SH-SY5Y (cell line): ENCODE results near the gene ATXN8OS.

ENCODE experiments used
- GATA2 ChIP-seq: IDR thresholded peaks from 2 replicates; pipeline ENCODE4 v1.6.1; 2011; ENCODE audit warnings: mild to moderate bottlenecking, low read depth, low read length
- GATA3 ChIP-seq: IDR thresholded peaks from 2 replicates; pipeline ENCODE4 v1.6.1; 2011; ENCODE audit warnings: low read depth, mild to moderate bottlenecking, low read length, moderate library complexity

Gene ATXN8OS

GRCh38 chr13:70107498-70108281 lies at the start of gene ATXN8OS:
TSS of gene ATXN8OS (plus strand) at chr13:70107826.
- TF ChIP-seq GATA3, result no peak

DNA sequence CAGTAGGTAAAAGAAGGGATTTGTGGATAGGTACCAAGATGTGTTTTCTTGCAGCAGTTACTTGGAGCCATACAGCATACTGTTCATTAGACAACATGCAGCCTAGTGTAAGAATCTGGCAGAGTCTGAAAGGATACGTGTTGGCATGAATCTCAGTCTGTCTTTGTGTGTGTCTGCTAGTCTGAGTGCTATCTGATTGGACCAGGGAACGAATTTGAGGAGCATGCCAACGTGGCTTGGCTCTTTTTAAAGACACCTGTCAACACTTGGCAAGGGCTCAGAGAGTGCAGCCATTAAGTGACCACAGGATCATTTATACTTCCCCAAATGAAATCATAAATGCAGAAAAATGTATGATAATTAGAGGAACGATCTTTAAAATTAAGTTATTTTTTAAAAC lies 27.6 kb upstream of the ATXN8OS start:
- TF ChIP-seq GATA3, result no peak
- no peak for TF ChIP-seq GATA2

DNA sequence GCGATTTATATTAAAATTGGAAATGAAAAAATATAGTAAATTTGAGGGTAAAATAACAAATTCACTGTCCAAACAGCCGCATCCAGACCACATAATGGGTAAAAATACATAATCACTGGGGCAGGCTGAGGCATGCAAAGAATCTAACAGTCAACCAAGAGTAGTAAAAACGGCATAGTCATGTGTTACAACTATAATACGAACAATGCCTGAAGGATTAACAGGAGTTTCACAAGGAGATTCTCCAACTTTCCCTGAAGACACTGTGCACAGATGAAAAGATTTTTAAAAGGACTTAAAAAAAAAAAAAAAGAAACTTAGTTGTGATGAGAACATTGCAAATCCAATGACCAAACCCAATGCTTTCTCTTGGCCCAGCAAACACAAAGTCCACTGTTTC lies 20.4 kb upstream of the ATXN8OS start:
- TF ChIP-seq GATA3 (no peak), GATA2 (no peak)

- TF ChIP-seq GATA3, result no peak
- no peak for TF ChIP-seq GATA2
Measured at GRCh38 chr13:70088926-70089325, 18.7 kb upstream of the ATXN8OS start.

- no peak for TF ChIP-seq GATA3
- no peak for TF ChIP-seq GATA2
Measured at GRCh38 chr13:70090036-70090723, 17.4 kb upstream of the ATXN8OS start.

- TF ChIP-seq GATA2 (no peak), GATA3 (no peak)
Measured at GRCh38 chr13:70098669-70099068, 9.0 kb upstream of the ATXN8OS start.

DNA sequence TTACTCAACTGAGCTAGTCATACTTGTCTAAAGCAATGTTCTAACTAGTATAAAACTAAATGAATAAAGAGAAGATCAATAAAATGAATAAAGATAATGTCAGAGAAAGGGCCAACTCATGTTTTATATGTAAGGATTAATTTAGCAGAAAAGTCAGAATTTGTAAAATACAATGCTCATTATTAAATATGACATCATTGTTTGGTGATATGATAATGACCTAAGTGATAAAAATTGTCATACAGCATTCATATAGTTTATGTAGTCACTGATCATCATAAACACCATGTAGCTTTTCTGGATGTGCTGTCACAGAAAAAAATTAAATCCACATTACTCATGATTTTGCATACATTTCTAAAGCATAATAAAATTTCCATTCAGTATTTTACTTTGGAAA lies 3.1 kb upstream of the ATXN8OS start:
- TF ChIP-seq GATA3 (no peak), GATA2 (no peak)

GRCh38 chr13:70107125-70107497 lies 515 bp upstream of the ATXN8OS start:
- TF ChIP-seq GATA3, result no peak
- no peak for TF ChIP-seq GATA2

GRCh38 chr13:70108356-70109105 lies 905 bp downstream of the ATXN8OS start, which contains the start of gene KLHL1:
TSS of gene KLHL1 (minus strand) at chr13:70108452. CDS start at chr13:70107699, 753 bp downstream.
- TF ChIP-seq GATA3 (no peak), GATA2 (no peak)

DNA sequence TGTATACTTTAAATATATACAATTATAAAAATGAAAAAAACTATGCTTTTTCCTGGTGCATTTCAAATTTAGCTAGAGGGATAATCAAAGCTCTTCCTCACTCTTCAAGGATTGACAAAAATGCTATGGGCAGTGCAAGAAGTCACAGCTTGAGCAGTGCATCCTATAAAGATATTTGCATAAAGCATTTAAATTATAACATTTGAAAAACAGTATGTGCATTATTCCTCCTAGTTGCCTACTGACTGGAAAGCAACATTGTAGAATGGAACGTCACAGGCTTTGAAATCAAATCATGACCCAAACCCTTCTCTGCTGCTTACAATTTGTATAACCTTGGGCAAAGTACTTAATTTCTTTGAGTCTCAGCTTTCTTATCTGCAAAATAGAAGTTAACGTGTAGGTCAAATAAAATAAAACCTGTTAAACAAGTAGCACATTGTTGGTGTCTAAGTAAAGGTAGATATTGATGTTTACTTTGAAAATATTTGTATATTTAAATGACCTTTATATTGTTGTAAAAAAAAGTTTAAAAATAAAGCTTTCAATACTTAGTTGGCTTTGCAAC lies 9.8 kb downstream of the ATXN8OS start:
- no peak for TF ChIP-seq GATA2
- TF ChIP-seq GATA3, result no peak

- TF ChIP-seq GATA2 (no peak), GATA3 (no peak)
Measured at GRCh38 chr13:70125693-70126092, 18.1 kb downstream of the ATXN8OS start.

DNA sequence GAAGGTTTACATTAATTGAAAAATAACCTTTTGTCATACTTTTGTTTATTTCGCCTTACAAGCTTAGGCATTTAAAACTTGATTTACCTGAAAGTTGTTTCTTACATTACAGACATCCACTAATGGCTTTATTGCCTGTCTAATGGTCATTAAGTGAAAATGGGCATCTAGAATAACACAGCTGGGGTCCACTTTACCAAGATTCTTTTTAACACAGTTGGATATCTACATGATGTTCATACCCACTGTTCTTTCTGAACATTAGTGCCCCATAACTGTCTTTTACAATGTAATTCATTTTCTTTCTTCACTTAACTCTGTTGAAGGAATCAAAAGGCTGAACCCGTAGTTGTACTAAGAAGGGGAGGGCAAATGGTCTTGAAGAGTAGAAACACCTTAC lies 20.5 kb downstream of the ATXN8OS start:
- no peak for TF ChIP-seq GATA3
- no peak for TF ChIP-seq GATA2

DNA sequence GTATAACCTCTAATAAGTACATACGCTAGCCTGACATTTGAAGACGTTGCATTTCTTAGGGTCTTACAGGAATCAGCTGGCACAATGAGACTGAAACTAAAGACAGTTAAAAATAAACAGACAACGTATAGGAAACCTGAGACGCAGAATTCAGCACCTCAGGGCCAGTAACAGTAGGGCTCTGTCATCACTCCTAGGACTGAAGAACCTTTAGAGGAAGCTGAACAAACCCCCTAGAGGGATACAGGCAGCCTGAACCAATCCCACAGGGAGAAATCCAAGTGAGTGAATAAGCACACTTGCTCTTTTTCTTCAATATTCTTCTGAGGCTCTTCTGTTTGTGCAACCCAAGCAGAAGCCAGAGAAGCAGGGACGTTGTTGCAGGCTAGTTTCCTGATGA lies 54.5 kb downstream of the ATXN8OS start:
- no peak for TF ChIP-seq GATA3
- TF ChIP-seq GATA2, result no peak

- TF ChIP-seq GATA3, result no peak
- no peak for TF ChIP-seq GATA2
Measured at GRCh38 chr13:70170689-70171088, 63.1 kb downstream of the ATXN8OS start.

- TF ChIP-seq GATA2, result no peak
- no peak for TF ChIP-seq GATA3
Measured at GRCh38 chr13:70171151-70171550, 63.5 kb downstream of the ATXN8OS start.
